ENCODE measurements around the gene SMIM24.
"Not testable (repeated sequence)": the region's sequence is repeated elsewhere in the genome, so short reads cannot be mapped to it uniquely, and the experiment has no call there.

Gene SMIM24

GRCh38 chr19:3457528-3458228 lies 22.6 kb downstream of the SMIM24 start:
- no peak overlapping the region for H3K4me3 ChIP-seq (ENCODE audit: low read length)
- no peak for DNase-seq (ENCODE audit: low read depth)
- TF ChIP-seq CTCF (IDR thresholded peaks at IDR 0.05; ENCODE audit: insufficient read depth, low read depth, low read length, missing control alignments), result no peak

GRCh38 chr19:3456925-3457527 lies 23.3 kb downstream of the SMIM24 start:
- DNase-seq (ENCODE audit: low read depth), result no peak
- no peak overlapping the region for H3K4me3 ChIP-seq (ENCODE audit: low read length)
- no peak for TF ChIP-seq CTCF (IDR thresholded peaks at IDR 0.05; ENCODE audit: insufficient read depth, low read depth, low read length, missing control alignments)

GRCh38 chr19:3455960-3456601 lies 24.2 kb downstream of the SMIM24 start:
- no peak for DNase-seq (ENCODE audit: low read depth)
- no peak for TF ChIP-seq CTCF (IDR thresholded peaks at IDR 0.05; ENCODE audit: insufficient read depth, low read depth, low read length, missing control alignments)
- no peak overlapping the region for H3K4me3 ChIP-seq (ENCODE audit: low read length)

GRCh38 chr19:3455393-3455955 lies 24.9 kb downstream of the SMIM24 start:
- no peak overlapping the region for H3K4me3 ChIP-seq (ENCODE audit: low read length)
- no peak for TF ChIP-seq CTCF (IDR thresholded peaks at IDR 0.05; ENCODE audit: insufficient read depth, low read depth, low read length, missing control alignments)
- no peak for DNase-seq (ENCODE audit: low read depth)

- TF ChIP-seq CTCF (IDR thresholded peaks at IDR 0.05; ENCODE audit: insufficient read depth, low read depth, low read length, missing control alignments), result no peak
- no peak overlapping the region for H3K4me3 ChIP-seq (ENCODE audit: low read length)
- no peak for DNase-seq (ENCODE audit: low read depth)
These were observed 25.5 kb downstream of the SMIM24 start for GRCh38 chr19:3454656-3455392.

GRCh38 chr19:3453840-3454239 lies 26.5 kb downstream of the SMIM24 start:
- H3K4me3 ChIP-seq (ENCODE audit: low read length), result no peak overlapping the region
- no peak for TF ChIP-seq CTCF (IDR thresholded peaks at IDR 0.05; ENCODE audit: insufficient read depth, low read depth, low read length, missing control alignments)
- DNase-seq (ENCODE audit: low read depth), result no peak

GRCh38 chr19:3452942-3453214 lies 27.4 kb downstream of the SMIM24 start:
- not testable (repeated sequence) for DNase-seq (ENCODE audit: low read depth); H3K4me3 ChIP-seq (ENCODE audit: low read length)

Measured in epithelial cell of esophagus (primary cell).